NCI-H1048 (cell line): ENCODE results near the gene OR1J2.

Source experiments
- DNase-seq: peaks from one replicate; lab custom pipeline; 2025; lab: John Stamatoyannopoulos, UW

Gene OR1J2

DNA sequence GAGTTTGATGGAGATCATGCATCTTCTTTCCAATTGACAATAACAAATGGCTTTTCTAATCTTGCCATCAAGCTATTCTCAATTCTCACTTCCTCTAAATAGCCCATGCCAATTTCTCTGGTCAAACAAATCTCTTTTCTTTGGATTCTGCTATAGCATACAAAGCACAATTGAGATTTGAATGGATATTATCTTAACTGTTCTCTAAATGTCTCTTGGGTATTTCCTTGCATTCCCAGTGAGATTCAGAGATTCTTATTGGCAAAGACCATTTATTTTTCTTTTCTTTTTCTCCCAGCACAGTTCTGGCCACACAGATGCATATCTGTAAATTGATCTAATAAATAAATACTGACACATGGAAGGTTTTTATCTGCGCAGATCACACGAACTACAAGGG, 42.2 kb downstream of the OR1J2 start, which contains the start of gene OR1N2:
Gene OR1N2, plus strand, starts transcription at position 301 of the 400 bp plus-strand sequence. CDS start 100 bp downstream, outside the sequence.
- DNase-seq, result no peak
